Measurements from ENCODE around the gene CARS2. TPM values are rescaled to one million over a fixed set of nuclear protein-coding genes. Genes with fewer than 3 reads are reported as not detected.

The CARS2 gene
- total RNA-seq, 1 experiment from 2014 or later = 88.3 TPM

DNA sequence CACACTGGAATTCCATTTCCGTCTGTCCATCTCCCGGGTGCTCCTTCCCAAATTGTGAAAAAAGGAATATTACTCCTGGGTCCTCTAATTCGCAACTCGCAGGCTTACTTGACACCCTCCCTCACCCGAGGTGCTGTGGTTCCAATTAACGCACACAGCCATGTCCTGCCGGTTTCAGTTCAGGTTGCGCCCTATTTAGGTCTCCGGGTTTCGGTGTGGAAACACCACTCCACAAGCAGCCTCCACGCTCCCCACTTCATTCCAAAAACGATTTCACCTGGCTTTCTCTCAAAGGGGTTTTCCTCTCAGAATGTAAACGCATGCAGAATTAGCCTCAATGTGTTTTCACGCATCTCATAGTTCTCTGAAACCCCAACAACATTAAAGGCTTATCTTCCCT is 52.6 kb downstream of the CARS2 start:
- no peak for DNase-seq (ENCODE audit: low spot score)

DNA sequence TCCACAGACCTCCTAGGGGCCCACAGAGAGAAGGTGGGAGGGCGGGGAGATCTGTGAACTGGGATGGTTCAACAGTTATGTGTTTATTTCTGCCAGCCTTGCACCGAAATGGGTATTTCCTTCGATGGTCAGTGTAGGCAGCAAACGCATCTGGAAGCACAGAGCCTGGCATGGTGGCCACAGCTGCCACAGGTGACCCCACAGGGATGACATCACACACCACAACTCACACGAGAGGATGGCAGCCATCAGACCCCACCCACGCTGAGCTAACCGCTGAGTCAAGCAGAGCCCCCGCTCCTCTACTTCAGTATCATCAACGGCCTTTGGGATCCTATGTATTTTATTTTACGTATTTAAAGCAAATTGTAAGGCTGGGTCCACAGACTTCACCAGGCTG is 53.2 kb downstream of the CARS2 start:
- no peak for DNase-seq (ENCODE audit: low spot score)

DNA sequence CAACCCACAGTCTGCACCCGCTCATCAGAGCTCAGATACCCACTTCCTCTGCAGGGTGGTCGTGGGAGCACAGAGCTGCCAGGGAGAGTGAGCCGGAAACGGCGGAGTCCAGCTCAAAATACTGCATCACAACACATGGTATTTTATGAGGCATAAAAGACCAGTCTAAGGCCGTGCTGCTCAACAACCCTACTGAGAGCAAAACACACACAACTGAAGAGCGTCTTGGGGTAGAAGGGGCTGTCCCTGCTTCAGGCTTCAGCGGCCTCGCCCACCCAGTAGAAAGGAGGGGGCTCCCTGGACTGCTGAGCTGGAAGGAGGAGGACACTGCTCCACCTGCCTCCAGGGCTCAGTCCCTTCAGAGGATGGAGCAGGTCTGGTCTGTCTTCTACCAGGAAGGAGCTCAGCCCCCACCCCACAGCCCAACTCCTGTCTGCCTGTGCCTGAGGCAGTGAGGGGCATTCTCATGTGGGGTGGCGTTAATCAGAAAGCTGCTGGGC is 53.6 kb downstream of the CARS2 start:
- DNase-seq (ENCODE audit: low spot score) = no peak

DNA sequence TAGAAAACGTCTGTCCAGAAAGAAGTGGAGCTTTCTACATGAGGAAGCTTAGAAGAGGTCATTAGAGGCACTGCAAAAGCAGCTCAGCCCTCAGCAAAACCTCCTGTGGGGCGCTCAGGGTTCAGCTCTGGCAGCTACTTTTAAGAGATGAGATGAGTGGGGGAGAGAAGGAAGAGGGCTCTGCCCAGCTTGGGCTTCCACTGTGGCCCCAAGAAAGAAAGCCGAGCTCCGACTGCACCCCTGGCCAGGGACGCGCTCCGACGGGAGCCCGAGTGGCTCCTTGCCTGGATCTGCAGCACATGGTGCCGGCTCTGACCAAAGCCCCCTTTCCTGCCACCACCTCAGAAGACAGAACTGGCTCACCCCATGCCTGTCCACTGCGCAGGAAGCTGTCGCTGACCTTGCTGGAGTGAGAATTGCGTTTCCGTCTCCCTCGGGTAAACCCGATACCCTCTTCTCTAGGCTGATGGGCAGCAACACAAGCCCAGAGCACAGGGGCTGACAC is 54.1 kb downstream of the CARS2 start:
- no peak for DNase-seq (ENCODE audit: low spot score)

DNA sequence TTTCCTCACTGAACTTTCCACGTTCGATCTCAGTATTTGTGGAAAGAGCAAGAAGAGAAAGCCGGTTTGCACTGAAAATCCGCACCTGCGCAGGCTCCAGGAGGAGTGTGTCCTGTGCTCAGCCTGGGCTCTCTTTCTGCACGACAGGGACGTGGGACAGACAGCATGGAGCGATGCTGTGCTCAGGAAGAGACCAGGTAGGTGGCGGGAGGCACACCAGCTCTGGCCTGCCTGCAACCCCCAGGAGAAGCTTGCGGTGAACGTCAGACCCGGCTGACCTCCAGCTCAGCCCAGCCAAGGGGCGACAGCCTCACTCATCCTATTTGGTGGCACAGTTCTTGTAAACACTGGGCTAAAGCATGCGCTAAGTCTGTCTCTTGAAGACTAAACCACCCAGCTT is 54.6 kb downstream of the CARS2 start:
- no peak for DNase-seq (ENCODE audit: low spot score)

DNA sequence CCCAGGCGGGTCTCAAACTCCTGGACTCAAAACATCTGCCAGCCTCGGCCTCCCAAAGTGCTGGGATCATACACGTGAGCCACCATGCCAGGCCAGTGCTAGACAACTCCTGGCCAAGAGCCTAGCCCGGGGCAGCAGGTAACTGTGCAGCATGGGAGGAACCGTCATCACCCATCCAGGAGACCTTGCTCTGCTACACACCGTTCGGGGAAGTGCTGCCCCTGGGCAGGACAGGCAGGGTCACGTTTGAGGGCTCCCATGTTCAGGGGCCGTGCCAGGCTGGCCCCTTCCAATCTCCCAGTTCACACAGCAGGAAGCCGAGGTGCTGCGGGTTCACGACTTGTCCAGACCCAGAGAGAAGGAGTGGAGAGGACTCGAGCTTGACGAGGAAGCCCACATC is 55.5 kb downstream of the CARS2 start:
- DNase-seq (ENCODE audit: low spot score) = no peak

DNA sequence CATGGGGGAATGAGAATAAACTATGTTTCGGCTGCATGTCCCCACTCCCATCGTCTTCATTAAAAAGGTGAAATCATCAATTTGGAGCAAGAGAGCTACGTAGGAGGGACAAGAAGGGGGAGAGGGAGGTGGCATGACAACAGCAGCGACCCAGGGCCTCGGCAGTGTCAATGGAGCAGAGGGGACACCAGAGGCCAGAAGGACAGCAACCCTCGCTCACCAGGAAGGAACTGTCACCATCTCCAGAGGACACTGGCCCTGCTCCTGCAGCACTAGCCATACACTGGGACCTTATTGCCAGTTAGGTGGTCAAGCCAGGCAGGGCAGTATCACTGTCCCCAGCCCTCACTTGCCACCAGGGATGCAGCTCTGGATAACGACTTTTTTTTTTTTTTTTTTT is 56.4 kb downstream of the CARS2 start:
- no peak for DNase-seq (ENCODE audit: low spot score)

DNA sequence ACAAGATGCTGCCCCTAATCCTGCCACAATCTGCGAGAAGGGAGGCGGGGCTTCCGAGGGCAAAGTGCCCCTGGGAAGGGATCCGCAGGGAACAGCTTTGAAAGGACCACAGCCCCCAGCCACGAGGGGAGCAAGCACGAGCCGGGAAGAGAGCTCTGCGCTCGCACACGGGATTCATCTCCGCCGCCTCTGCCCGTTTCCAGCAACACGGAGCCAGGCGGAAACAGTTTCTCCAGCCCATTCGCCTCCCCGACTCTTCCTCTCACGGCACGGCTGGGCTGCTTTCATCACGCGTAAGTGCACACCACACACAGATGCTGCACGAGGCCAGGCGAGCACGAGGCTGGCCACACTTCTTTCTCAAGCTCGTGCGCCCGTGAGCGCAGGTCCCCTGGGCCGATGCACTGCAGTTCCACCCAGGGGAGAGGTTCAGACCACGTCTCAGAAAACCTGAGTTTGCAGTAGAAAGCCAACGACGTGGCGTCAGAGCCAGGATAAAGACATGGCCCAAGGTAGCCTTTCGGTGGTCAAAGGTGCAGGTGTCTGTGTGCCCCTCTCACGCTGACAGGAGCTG is 57.0 kb downstream of the CARS2 start:
- no peak for DNase-seq (ENCODE audit: low spot score)

DNA sequence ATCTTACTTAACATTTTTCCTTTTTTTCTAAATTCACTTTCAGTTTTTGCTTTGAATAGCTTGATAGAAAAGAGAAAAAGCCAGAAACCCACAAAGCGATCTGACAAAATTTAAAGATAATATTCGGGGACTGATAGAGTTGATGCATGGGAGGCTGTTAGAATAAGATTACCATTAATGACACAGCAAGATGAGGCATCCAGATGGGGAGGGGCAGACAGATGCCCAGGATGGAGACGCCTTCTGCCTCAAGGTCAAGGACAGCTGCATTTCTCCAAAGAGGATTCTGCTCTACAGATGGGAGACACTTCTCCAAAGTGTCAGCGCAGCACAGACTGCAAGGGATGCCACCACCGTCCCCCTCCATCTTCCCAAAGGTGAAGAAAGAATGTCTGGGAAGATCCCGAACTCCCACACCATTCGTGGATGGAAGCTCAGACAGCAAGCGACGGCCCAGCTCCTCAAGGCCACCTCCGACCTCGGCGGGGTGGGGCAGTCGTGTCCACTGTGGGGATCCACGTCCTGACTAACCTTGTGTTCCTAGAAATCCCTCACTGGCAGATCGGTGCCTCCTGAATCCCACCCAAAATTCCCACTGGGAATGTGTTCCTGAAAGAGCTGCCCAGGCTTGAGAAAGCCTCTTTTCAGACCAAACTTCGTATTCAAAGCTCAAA is 57.6 kb downstream of the CARS2 start:
- no peak for DNase-seq (ENCODE audit: low spot score)

DNA sequence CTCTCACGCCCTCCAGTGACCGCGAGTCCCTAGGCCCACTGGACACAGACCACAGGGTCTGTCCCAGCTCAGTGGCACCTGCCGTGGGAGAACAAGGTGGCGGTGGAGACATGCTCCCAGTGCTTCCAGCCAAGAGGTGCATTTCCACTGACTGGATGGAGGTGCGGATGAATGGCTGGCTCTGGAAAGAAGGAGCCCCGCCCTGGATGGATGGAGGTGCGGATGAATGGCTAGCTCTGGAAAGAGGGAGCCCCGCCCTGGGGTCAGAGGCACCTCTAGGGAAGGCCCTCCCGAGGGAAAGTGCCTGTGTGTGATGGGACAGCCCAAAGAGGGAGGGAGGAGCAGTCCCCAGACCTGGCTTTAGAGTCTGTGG is 58.6 kb downstream of the CARS2 start:
- no peak for DNase-seq (ENCODE audit: low spot score)

DNA sequence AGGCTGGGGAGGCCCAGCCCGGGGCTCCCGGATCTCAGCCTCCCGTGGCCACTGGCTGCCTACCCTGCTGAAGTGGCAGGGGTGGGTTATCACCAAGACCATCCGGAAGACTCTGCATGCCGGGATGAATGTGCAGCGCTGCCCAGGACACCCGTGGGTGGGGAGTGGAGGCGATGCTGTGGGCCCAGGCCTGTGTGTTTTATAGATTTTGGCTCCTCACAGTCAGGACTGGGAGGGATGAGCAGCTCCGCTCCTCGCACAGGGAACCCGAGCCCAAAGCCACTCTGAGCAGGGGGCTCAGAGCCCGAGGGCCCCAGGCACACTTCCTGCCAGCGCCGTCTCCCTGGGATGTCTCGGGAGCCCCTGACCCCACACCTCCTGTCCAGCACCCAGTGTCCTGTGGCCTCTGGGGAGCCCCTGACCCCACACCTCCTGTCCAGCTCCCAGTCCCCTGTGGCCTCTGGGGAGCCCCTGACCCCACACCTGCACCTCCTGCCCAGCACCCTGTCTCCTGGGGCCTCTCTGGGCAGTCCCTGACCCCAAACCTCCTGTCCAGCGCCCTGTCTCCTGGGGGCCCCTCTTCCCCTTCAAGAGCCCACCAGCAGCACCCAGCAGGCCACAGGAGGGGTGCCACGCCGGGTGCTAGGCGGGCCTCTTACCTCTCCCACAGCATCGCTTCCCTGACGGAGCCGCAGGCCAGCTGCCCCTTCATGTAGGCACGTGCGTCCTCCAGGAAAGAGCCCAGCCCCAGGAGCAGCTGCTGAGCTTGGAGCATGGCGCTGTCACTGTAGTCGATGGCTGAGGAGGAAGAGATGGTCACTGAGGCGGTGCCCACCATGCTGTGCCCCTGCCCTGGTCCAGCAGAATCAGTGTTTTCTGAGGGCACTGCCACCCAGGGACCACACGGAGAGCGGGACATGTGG is 59.2 kb downstream of the CARS2 start:
- DNase-seq (ENCODE audit: low spot score) = no peak

DNA sequence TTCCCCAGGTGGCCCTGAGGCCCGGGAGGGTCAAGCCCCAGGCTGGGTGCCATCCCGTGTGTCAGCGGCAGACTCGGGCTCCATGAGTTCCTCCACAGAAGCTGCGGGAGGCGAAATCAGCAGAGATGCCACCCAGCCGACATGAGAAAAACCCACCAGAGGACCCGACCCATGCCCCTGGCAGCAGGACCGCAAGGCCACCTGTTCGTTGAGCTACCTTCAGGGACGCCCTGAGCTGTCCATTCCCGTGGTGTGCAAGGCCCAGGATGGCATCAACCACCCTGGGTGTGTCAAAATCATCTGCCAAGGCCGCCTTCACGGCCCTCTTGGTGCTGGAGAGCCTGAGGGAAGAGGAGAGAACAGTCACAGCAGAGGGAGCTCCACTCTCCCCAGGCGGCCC is 60.2 kb downstream of the CARS2 start:
- no peak for DNase-seq (ENCODE audit: low spot score)

DNA sequence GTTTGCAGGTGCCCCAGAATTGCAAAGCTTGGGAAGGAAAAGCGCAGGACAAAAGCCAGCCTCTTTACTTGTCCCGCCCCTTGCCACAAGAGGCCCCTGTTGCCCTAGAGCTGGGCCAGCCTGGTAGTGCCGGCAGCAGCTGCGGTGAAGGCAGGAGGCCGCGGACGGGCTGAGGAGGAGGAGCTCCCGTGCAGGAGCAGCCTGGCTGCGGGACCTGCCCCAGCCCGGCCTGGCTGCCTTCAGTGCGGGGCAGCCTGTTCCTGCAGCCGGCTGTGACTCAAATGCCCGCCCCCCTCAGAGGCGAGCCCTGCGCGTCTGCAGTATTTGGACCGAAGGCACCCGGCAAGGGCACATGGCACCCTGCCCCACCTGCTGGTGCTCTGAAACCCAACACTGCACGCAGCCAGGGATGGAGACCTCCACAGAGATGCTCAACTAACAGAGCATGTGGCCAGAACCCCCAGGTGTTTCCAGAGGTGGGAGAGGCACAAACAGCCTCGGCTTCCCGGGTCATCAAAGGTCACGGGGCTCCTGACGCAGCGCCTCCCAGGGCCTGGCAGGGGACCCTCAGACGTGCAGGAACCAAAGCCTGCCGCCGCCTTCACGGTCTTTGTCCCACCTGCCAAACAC is 60.9 kb downstream of the CARS2 start:
- DNase-seq (ENCODE audit: low spot score) = peak; percentile 80

DNA sequence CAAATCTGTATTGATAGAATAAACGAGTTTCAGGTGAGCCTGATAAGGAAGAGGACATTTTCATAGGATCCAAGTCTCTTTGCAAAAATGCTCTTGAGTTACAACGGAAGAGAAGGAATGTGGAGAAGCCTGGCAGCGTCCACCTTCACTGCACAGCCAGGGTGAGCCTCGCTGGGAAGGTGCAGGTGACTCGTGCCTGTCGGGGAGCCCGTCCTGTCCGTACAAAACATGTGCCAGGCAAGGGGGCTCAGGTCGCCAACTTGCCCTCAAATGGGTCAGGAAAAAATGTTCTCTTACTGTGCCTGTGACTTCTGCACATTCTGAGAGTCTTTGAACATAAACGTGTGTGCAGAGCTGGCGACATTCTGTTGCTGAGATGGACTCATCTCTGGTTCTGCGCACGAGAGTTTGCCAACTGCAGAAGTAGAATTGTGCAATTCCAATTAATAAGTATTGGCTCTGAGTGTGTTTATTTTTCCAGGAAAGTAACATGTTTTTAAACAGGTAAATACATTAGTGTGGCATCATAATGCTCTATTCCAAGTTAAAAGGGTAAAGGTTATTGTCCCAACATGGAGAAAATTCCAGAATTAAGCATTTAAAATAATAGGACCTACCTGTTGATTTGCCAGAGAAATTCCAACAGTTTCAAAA is 62.0 kb downstream of the CARS2 start:
- DNase-seq (ENCODE audit: low spot score) = no peak

DNA sequence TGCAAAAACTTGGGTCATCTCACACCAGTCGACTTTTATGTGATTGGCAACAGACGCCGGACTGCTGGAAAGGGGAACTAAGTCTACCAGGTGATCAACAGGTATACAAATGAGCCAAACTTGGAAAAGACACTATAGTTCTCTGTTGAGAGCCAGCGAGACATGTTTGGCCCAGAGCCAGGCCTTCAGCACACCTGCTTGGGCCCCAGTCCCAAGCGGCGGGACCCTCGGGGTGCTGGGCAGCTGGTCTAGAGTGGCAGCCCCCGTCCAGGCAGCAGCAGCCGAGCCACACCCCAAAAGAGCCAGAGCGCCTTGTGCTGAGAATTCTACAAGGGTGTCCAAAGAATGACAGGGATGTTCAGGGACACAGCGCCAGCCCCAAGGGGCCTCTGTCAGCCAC is 62.6 kb downstream of the CARS2 start:
- no peak for DNase-seq (ENCODE audit: low spot score)

DNA sequence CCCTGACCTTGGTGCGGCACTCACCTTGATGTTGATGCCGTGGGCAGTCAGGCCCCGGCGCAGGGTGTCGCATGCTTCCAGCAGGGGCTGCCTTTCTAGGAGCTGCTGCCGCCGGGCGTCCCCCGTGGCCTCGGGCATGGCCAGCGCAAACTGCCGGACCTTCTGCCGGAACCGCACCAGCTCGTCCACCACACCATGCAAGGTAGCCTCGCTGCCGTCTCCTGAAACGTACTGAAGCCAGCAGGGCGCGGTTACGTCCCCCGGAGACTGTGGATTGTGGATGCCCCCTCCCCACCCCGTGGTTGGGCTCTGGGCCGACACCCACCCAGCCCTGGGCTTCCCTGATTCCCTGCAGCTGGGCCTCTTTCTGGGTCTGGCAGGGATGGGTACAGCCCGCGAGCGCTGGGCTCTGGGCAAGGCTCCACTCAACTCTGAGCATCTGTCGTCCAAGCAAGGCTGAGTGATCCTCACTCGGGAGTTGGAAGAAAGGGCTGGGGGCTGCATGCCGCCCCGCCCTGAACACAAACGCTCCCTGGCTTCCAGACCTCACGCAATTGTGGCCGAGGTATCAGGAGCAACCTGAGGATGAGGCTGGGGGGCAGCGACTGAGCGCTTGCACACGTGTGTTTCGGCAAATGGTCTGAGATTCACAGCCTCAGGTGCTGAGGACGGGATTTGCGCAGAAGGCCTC is 63.5 kb downstream of the CARS2 start:
- DNase-seq (ENCODE audit: low spot score) = no peak

DNA sequence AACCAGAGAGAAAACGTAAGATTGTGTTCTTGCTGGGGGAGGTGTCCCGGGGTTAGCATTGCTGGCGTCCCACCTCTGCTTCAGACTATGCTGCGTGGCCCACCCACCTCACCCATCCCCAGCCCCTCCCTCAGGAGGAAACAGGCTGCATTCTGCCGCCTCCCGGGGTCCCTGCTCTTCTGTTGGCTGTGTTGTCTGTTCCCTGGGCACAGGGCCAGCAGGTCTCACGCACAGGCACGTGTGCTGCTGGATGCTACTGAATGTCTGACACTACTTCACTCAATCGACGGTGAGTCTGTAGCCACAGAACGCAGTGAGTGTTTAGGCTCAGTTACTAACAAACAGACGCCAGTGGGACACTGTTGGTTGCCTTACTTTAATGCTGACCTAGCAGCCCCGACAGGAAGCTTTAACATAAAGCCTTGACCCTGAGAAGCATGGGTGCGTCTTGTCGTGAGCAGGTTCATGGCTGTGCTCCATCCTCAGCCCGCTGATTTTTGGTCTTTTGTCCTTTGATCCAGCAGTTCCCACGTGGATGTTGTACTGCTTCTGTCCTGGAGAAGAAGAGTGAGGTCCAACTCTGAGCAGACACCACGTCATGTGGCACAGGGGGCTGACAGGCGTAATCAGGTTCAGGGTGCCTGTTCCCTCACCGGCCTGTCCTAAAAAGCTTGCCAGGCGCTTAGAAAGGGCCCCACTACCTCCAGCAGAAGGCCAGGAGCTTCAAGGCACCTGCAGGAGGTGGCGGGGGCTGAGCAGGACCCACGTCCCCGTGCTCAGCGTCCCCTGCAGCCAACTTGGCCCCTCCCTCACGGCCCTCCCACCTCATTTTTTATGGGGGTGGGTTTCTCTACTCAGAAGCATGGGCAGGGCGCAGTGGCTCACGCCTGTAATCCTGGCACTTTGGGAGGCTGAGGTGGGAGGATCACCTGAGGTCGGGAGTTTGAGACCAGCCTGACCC is 64.6 kb downstream of the CARS2 start:
- no peak for DNase-seq (ENCODE audit: low spot score)

DNA sequence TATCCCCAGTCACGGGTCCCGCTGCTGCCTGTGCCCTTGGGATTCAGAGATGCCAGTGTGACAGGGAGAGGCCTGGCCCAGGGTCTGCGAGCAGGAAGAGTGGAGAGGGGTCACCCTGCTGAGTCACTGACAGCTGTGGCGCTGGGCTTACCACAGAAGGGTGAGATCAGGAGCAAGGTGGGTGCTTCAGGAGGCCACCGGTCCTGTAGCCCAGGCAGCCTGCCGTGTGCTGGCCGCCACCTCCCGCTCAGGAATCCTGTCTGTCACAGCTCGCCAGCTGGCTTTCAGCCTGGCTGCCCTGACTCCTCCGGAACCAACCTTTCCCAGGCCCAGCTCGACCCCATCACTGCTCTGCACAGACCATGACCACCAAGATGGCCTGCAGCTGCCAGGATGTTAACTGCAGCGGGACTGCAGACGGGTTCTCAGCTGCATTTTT is 65.3 kb downstream of the CARS2 start:
- DNase-seq (ENCODE audit: low spot score) = no peak

DNA sequence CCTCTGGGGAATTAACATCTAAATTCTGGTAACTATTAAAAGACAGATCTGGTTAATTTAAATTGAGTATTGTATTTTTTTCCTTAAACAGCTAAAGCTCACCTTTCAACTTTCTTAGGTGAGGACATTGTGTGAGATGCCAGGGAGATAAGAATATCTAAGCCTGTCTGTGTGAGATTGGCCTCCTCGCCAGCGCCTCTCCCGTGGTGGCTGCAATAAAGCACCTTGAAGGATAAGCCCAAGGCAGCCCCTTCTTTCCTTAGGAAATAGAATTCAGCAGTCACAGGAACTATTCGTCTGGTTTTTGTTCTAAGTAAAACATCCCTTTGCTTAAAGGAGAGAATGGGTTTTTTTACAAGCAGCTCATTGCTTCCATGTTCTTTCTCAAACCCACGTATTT is 66.0 kb downstream of the CARS2 start:
- no peak for DNase-seq (ENCODE audit: low spot score)
